HuH-7 (cell line): ENCODE data around the gene F8A1.
"Not testable (repeated sequence)": the region's sequence is repeated elsewhere in the genome, so short reads cannot be mapped to it uniquely, and the experiment has no call there.

Experiments used
- DNase-seq: peaks from one replicate; pipeline ENCODE4 v3.0.0; 2011; ENCODE audit warnings: low spot score

Gene F8A1

GRCh38 chrX:154886069-154886788, at the start of gene F8A1:
TSS of gene F8A1 (plus strand) at chrX:154886355. CDS start at chrX:154886375, 20 bp downstream.
- not testable (repeated sequence) for DNase-seq

GRCh38 chrX:154840856-154841255, 45.3 kb upstream of the F8A1 start:
- DNase-seq = peak; percentile 28

GRCh38 chrX:154850957-154851611, 35.1 kb upstream of the F8A1 start:
- DNase-seq = no peak

- DNase-seq = no peak
These were observed 30.9 kb upstream of the F8A1 start for GRCh38 chrX:154855256-154855655.

- DNase-seq = not testable (repeated sequence)
These were observed 17.6 kb upstream of the F8A1 start for GRCh38 chrX:154868522-154868921.

- DNase-seq = no peak
These were observed 12.8 kb upstream of the F8A1 start for GRCh38 chrX:154873329-154873728.

GRCh38 chrX:154884069-154884468, 2.1 kb upstream of the F8A1 start:
- DNase-seq = not testable (repeated sequence)

- not testable (repeated sequence) for DNase-seq
These were observed 1.1 kb upstream of the F8A1 start for GRCh38 chrX:154885057-154885456.

- not testable (repeated sequence) for DNase-seq
These were observed 606 bp upstream of the F8A1 start for GRCh38 chrX:154885549-154885948.

GRCh38 chrX:154886789-154887221, 650 bp downstream of the F8A1 start:
- DNase-seq = not testable (repeated sequence)

GRCh38 chrX:154890990-154891639, 5.0 kb downstream of the F8A1 start:
- DNase-seq = no peak

GRCh38 chrX:154892296-154892695, 6.1 kb downstream of the F8A1 start:
- DNase-seq = no peak

- no peak for DNase-seq
These were observed 14.2 kb downstream of the F8A1 start for GRCh38 chrX:154900323-154900722.

- DNase-seq = no peak
These were observed 16.3 kb downstream of the F8A1 start for GRCh38 chrX:154902408-154902807.

GRCh38 chrX:154908821-154909220, 22.7 kb downstream of the F8A1 start:
- no peak for DNase-seq

- DNase-seq = not testable (repeated sequence)
These were observed 23.9 kb downstream of the F8A1 start for GRCh38 chrX:154910048-154910447.

- not testable (repeated sequence) for DNase-seq
These were observed 24.4 kb downstream of the F8A1 start for GRCh38 chrX:154910528-154910927.

- no peak for DNase-seq
These were observed 27.9 kb downstream of the F8A1 start for GRCh38 chrX:154914052-154914451.

GRCh38 chrX:154918060-154918483, 31.9 kb downstream of the F8A1 start:
- peak; percentile 21 for DNase-seq

GRCh38 chrX:154924771-154925170, 38.6 kb downstream of the F8A1 start:
- not testable (repeated sequence) for DNase-seq
